Thyroid gland (tissue), 4 donors: ENCODE data around the gene MEIS1.
"Not testable (repeated sequence)": the region's sequence is repeated elsewhere in the genome, so short reads cannot be mapped to it uniquely, and the experiment has no call there.

Experiments
- CTCF ChIP-seq, 6 experiments: fragments of 200-600 bp in 3 of 6; fragments of 450-650 bp in 3 of 6; sonication (generic) in 3 of 6; IDR thresholded peaks; one replicate each; pipeline ENCODE4 v1.5.1; 2016 to 2019; ENCODE audit warnings: antibody characterized with exemption in 6 of 6, mild to moderate bottlenecking in 2 of 6, inconsistent platforms in 1 of 6, moderate library complexity in 1 of 6
- POLR2A ChIP-seq, 2 donors: fragments of 450-650 bp; IDR thresholded peaks; one replicate each; pipeline ENCODE4 v1.6.1; 2017; ENCODE audit warnings: antibody characterized with exemption in 2 of 2, mild to moderate bottlenecking in 2 of 2, moderate library complexity in 1 of 2

DNA sequence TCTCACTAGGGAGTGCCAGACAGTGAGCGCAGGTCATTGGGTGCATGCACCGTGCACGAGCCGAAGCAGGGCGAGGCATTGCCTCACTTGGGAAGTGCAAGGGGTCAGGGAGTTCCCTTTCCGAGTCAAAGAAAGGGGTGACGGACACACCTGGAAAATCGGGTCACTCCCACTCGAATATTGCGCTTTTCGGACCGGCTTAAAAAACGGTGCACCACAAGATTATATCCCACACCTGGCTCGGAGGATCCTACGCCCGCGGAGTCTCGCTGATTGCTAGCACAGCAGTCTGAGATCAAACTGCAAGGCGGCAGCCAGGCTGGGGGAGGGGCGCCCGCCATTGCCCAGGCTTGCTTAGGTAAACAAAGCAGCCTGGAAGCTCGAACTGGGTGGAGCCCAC, 43.7 kb upstream of the MEIS1 start:
- TF ChIP-seq POLR2A, CTCF (IDR thresholded peaks at IDR 0.05): not testable (repeated sequence)
